MM.1S (cell line): ENCODE measurements around the gene ZNF627.
A peak's percentile ranks its signal among the peaks of the same experiment; 100 is the strongest.

Source experiments
- EZH2 ChIP-seq: fragments of 300-600 bp; sonication (generic); optimal IDR thresholded peaks from 2 replicates; pipeline ENCODE3; 2017; ENCODE audit warnings: low read depth, mild to moderate bottlenecking, antibody characterized with exemption, low read length, mixed read lengths
- EZH2phosphoT487 ChIP-seq: fragments of 300-600 bp; sonication (generic); IDR thresholded peaks from 2 replicates; pipeline ENCODE4 v1.6.1; 2018; ENCODE audit warnings: antibody characterized with exemption, low read length
- TF ChIP-seq, protein P1 (sequence below): fragments of 300-600 bp; sonication (generic); IDR thresholded peaks from 2 replicates; pipeline ENCODE4 v1.5.1; 2016; ENCODE audit warnings: antibody characterized with exemption, low read length, mixed read lengths

DNA sequence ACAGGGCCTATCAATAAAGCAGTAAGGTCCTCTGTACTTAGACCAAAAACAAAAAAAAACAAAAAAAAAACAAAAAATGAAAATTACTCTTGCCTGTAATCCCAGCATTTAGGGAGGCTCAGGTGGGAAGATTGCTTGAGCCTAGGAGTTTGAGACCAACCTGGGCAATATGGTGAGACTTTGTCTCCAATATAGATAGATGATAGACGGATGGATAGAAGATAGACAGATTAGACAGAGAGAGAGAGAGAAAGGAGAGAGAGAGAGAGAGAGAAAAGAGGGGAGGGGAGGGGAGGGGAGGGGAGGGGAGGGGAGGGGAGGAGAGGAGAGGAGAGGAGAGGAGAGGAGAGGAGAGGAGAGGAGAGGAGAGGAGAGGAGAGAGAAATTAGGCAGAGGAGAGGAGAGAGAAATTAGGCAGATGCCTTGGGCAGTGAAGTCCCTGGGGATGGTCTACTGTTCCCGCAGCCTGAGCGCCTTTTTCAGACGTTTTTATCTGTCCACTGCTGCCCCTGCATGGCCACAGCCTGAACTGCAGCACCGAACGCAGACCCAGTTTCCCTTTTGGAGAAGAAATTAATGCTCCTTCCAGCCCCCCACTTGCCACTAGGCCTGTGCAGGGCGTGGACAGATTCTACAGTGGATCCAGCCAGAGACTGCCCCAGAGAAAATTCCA is 9.8 kb upstream of the ZNF627 start:
- TF ChIP-seq, protein P1, sequence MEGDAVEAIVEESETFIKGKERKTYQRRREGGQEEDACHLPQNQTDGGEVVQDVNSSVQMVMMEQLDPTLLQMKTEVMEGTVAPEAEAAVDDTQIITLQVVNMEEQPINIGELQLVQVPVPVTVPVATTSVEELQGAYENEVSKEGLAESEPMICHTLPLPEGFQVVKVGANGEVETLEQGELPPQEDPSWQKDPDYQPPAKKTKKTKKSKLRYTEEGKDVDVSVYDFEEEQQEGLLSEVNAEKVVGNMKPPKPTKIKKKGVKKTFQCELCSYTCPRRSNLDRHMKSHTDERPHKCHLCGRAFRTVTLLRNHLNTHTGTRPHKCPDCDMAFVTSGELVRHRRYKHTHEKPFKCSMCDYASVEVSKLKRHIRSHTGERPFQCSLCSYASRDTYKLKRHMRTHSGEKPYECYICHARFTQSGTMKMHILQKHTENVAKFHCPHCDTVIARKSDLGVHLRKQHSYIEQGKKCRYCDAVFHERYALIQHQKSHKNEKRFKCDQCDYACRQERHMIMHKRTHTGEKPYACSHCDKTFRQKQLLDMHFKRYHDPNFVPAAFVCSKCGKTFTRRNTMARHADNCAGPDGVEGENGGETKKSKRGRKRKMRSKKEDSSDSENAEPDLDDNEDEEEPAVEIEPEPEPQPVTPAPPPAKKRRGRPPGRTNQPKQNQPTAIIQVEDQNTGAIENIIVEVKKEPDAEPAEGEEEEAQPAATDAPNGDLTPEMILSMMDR = peak; percentile 83
- TF ChIP-seq EZH2 = no peak
- no peak for TF ChIP-seq EZH2phosphoT487
